A204.1 (cell line): ENCODE results near the gene RBMS3.
"Not testable (repeated sequence)": the region's sequence is repeated elsewhere in the genome, so short reads cannot be mapped to it uniquely, and the experiment has no call there.

Source experiments
- FAIRE-seq: peaks from 2 replicates; lab custom pipeline; 2012; peaks lifted over from hg19 to GRCh38; lab: Jason Lieb, UNC

Gene RBMS3

DNA sequence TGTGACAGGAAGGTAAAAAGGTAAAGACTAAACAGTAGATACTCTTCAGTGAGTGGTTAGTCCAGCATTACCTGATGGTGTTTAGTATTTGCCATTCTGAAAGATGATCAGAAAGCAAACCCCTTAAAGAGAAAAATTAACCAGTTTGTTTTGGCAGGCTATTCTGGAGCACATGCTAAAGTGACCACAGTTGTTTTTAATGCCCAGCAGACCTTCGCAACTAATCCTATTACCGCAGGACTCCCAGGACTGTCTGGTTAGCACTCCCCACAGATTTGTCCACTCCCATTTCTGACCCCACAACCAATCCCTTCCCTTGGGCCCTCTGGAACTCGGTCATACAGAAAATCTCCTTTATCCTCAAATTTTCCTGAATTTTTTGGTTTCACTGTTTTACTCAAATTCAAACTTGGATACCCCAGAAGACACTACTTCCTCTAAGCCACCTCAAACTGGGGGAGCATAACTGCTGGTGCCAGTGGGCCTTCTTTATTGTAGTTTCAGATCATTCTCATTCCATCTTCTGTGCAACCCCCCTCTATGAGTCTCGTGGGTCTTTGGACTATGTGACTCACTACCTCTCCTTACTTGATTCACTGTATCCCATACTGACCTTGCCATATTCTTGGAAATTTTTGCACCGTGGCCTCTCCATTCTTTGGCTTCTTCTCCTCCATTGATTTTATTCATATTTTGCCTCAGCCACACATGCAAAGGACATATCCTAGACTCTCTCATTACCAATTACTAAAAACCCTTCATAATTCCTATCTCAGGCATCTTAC is 104.4 kb downstream of the RBMS3 start:
- FAIRE-seq: no peak

GRCh38 chr3:29389362-29389761 is 108.5 kb downstream of the RBMS3 start:
- FAIRE-seq: no peak

GRCh38 chr3:29392625-29393388 is 111.9 kb downstream of the RBMS3 start:
- FAIRE-seq: no peak

DNA sequence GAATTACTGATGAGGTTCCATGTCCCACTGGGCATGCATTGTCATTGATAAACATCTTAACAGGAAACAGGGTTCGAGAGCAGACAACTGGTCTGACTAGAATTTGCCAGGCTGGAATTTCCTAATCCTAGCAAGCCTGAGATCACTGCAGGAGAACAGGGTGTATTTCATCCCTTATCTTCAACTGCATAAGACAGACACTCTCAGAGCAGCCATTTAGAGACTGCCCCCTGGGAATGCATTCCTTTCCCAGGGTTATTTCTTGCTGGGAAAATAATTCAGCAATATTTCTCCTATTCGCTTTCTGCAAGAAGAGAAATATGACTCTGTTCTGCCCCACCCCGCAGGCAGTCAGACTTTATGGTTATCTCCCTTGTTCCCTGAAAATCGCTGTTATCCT is 113.1 kb downstream of the RBMS3 start:
- not testable (repeated sequence) for FAIRE-seq

DNA sequence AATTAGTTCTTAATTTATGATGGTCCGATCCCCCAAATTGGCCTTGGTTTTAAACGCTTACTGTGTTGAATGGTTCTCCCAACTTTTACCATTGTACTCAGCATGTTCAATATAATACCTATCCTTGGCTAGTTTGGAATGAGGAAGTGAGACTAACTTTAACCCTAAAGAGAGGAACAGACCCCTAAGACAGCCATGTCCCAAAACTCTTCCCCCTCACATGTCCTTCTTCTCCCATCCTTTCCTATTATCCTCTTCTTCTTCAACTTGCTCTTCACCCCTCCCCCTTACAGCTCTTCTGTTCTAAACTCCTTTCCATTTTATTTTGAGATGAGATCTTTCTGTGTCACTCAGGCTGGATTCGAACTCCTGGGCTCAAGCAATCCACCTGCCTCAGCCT is 116.5 kb downstream of the RBMS3 start:
- no peak for FAIRE-seq

DNA sequence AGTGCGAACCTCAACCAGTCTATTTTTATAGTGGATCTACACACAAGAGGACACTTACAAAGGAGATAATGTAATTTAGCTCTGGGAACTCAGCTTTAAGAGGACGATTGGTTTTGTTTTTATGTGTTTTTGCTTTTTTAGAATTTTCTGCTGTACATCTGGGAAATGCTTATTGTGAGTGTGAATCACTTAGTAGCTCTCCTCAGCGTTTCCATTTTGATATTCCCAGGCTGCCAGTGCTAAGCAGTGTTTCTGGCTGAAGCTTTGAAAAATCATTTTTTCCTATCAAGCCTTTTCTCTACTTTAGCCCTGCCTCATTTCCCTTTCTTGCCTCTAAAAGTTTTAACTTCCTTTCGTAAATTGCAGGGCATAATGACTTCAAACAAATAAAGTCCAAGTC is 117.9 kb downstream of the RBMS3 start:
- FAIRE-seq: no peak

- no peak for FAIRE-seq
Measured at GRCh38 chr3:29406291-29406832, 125.5 kb downstream of the RBMS3 start.

- no peak for FAIRE-seq
Measured at GRCh38 chr3:29408676-29409075, 127.8 kb downstream of the RBMS3 start.

- no peak for FAIRE-seq
Measured at GRCh38 chr3:29409409-29409808, 128.5 kb downstream of the RBMS3 start.

DNA sequence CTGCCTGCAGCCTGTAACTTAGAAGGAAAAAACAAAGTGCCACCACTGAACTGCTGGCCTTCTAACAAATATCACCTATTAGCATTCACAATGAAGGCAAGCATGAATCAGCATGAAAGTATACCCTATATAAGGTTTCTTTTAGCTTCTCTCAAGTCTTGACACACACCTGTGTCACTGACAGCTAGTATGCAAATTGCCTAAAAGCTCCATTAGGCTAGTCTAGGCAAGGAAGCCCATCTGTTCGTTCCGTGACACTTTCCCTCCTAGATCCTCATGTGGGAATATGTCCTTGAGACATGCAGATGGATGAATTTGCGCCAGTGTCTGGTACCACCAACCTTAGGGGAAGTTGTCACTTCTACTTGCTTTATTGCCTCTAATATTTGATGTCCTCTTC is 129.3 kb downstream of the RBMS3 start:
- FAIRE-seq: no peak

DNA sequence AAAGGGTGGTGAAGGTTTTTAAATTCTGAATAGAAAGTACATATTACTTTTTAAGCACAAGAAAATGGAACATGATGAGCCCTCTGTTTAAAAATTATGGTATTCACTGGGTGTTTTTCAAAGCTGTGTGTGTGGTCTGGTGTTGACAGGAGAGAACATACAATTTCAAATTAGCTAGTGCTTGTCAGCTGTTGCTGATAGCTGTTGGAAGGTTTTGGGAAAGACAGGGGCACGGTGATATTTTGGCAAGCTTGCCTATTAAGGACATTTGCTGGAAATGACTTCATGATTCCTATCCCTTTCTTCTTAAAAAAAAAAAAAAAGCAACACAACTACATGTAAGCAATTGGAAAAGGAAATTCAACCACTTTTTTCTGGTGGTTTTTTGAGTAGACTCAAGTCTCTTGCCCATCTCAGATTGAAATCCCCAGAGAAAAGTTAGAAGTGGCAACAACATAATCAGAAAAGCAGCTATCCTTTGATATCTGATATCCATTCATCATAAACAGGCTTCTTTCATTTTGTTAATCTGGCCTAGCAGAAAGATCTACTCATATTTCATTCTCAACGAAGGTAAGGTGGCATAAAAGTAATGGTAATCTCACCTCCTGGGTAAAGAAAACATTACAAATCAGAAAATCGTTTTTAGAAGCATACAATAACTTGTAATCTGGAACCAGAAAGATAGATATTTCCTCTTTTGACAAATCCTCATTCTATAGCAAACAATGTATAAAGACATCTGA is 130.0 kb downstream of the RBMS3 start:
- FAIRE-seq: no peak

DNA sequence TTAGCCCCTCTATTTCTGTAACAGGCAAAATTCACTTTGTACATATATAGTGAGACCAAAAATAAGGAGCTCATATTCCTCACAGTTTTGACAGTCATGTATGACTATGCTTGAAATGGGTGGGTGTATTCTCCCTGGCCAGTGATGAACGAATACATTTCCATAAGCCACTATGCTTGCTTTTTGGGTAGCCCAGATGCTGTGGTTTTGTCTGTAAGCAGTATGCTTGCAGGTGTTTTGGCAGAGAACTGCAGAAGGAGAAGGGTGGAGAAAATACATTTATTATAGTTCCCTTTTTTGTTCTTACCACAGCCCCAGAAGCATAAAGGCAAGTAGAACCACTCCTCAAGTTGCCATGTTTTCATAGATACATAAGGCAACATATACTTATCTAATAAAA is 131.2 kb downstream of the RBMS3 start:
- FAIRE-seq: no peak

GRCh38 chr3:29414468-29415224 is 133.8 kb downstream of the RBMS3 start:
- FAIRE-seq: no peak

- no peak for FAIRE-seq
Measured at GRCh38 chr3:29415482-29416223, 134.8 kb downstream of the RBMS3 start.

DNA sequence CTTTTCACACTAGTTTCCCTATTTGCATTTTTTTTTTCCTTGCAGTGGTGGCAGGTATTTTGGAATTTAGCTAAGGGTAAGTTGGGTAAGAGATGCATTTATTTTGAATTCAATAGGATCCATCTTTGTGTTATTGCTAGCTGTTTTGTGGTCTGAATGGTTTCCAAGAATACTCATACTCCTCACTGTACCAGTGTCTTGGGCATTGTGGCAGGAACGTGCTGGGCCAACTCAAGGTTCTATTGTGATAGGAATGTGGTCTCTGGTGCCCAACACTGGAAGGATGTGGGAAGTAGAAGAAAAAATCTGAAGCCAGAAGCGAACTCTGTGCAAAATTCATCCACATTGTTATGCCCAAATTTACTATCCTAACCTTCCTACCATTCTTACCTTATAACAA is 135.6 kb downstream of the RBMS3 start:
- FAIRE-seq: no peak

DNA sequence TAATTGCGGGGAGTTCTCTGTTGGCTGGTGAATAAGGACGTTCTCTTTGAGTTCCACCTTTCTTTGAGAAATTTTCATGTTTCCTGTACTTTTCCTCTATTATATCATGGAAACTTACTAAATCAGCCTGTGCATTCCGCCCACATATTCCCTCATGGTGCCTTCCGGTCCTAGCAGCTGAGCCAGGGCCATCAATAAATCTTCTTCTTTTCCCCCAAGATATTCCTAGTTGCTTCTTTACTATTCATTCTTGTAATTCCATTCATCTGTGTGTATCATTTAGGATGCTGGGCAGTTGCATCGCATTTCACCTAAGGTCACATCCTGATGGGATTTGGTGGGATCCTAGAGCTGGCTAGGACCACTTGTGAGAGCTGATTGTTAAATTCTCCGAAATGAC is 139.2 kb downstream of the RBMS3 start:
- FAIRE-seq: no peak

DNA sequence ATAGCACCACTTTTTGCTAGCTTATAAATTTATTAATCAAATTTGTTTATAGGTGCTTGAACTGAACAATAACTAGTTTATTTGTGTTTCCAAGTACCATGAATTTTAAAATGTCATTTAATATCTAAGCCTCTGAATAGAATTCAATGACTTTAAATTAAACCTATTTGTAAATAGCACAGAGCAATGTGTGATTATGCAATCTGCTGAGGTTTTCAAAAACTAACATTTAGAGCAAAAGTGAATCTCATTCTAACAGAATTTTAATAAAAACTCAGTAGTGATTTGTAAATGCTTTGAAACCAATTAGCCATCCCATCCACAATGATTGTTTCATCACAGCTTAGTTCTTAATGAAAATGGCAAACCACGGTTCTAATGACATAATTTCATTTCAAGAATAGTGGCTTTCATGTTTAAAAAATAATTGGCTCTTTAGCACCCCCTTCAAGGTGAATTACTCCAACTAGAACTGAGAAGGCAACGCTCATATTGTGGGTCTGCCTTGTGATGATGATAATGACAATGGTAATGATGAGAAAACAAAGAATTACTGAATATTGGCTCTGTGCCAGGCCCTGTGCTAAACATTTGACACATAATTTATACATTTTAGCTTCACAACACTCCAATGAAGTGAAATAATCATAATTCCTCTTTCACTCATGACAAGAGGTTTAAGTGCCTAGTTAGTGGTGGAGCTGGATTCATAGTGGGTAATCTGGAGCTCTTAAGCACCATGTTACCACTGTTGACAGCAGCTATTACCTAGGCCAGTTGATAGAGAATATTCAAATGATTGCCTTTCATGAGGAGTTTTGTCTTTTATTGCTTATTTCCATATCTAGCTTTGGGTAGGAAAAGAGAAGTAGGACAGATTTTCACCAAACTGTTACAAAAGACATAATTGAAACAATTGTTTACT is 145.7 kb downstream of the RBMS3 start:
- FAIRE-seq: no peak

GRCh38 chr3:29427266-29428103 is 146.6 kb downstream of the RBMS3 start:
- FAIRE-seq: no peak

DNA sequence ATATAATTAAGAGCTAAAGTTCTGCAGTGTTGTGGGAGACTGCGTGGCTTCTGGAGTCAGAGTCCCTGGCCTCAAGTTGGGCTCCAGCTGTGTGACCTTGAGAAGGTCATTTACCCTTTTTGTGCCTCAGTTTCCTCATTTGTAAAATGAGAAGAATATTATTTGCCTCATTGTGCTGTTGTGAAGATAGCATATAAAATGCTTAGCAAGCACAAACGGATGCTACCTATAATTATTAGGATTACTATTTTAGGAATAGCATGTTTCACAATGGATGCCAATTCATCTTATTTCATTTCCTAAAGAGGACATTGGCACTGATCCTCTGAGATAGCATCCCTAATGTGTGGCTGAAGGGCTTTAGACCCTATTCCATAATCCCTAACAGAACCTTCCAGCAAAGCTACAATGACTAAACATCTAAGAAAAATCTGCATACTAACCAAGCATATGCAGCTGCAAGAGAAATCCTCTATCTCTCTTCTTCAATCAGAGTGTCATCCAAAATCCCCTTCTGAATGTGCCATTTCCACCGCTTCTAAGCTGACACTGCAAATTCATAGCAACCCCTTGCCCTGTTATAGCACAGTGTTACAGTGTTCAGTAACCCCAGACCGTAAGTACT is 148.3 kb downstream of the RBMS3 start:
- FAIRE-seq: no peak
